ENCODE measurements around the gene CDAN1. TPM values are rescaled to one million over a fixed set of nuclear protein-coding genes. Genes with fewer than 3 reads are reported as not detected.

The CDAN1 gene
- total RNA-seq, 2 donors from 2014 or later, result 20.4 to 23.7 TPM

GRCh38 chr15:42727750-42728381, 9.1 kb downstream of the CDAN1 start:
- Mint-ChIP-seq H3K9me3 (no peaks in the 10 kb centered on the region), H3K4me1 (peaks cover 4% of the 10 kb centered on the region), H3K27ac (no peak overlapping the region), H3K4me3 (no peak overlapping the region), H3K27me3 (no peaks in the 10 kb centered on the region), H3K36me3 (ENCODE audit: low read depth) (peaks cover 95% of the 10 kb centered on the region)
- no peak for ATAC-seq (replicated peaks)

GRCh38 chr15:42726114-42726513, 10.8 kb downstream of the CDAN1 start:
- peaks cover 84% of the 10 kb centered on the region for H3K36me3 Mint-ChIP-seq (ENCODE audit: low read depth)
- no peak for ATAC-seq (replicated peaks)
- no peak overlapping the region for H3K4me3 Mint-ChIP-seq

GRCh38 chr15:42725331-42725903, 11.5 kb downstream of the CDAN1 start:
- H3K9me3 Mint-ChIP-seq, result no peaks in the 10 kb centered on the region
- ATAC-seq (replicated peaks), result no peak
- no peaks in the 10 kb centered on the region for H3K27me3 Mint-ChIP-seq
- H3K27ac Mint-ChIP-seq, result no peak overlapping the region
- H3K4me1 Mint-ChIP-seq, result peaks cover 4% of the 10 kb centered on the region
- H3K4me3 Mint-ChIP-seq, result no peak overlapping the region
- peaks cover 83% of the 10 kb centered on the region for H3K36me3 Mint-ChIP-seq (ENCODE audit: low read depth)

More at GRCh38 chr15:42726114-42726513, 10.8 kb downstream of the CDAN1 start:
- H3K27me3 Mint-ChIP-seq, result no peaks in the 10 kb centered on the region
- no peak overlapping the region for H3K27ac Mint-ChIP-seq
- no peaks in the 10 kb centered on the region for H3K9me3 Mint-ChIP-seq
- H3K4me1 Mint-ChIP-seq, result peaks cover 4% of the 10 kb centered on the region

- H3K27ac Mint-ChIP-seq, result no peak overlapping the region
- ATAC-seq (replicated peaks), result no peak
- H3K9me3 Mint-ChIP-seq, result no peaks in the 10 kb centered on the region
- H3K36me3 Mint-ChIP-seq (ENCODE audit: low read depth), result peaks cover 82% of the 10 kb centered on the region
- no peaks in the 10 kb centered on the region for H3K27me3 Mint-ChIP-seq
- H3K4me3 Mint-ChIP-seq, result no peak overlapping the region
- H3K4me1 Mint-ChIP-seq, result peaks cover 4% of the 10 kb centered on the region
These were observed 12.7 kb downstream of the CDAN1 start for GRCh38 chr15:42724276-42724675.

- Mint-ChIP-seq H3K9me3 (no peaks in the 10 kb centered on the region), H3K4me1 (no peaks in the 10 kb centered on the region), H3K27me3 (no peaks in the 10 kb centered on the region), H3K4me3 (no peak overlapping the region), H3K27ac (peak overlapping the region; percentile 20), H3K36me3 (ENCODE audit: low read depth) (peaks cover 70% of the 10 kb centered on the region)
- no peak for ATAC-seq (replicated peaks)
These were observed 13.9 kb downstream of the CDAN1 start for GRCh38 chr15:42723068-42723467.

GRCh38 chr15:42721916-42722315, 15.0 kb downstream of the CDAN1 start:
- Mint-ChIP-seq H3K4me3 (no peak overlapping the region), H3K36me3 (ENCODE audit: low read depth) (peaks cover 60% of the 10 kb centered on the region), H3K4me1 (no peaks in the 10 kb centered on the region)

GRCh38 chr15:42721016-42721415, 15.9 kb downstream of the CDAN1 start:
- ATAC-seq (replicated peaks), result no peak
- Mint-ChIP-seq H3K4me1 (no peaks in the 10 kb centered on the region), H3K27ac (no peak overlapping the region), H3K36me3 (ENCODE audit: low read depth) (peaks cover 51% of the 10 kb centered on the region), H3K4me3 (no peak overlapping the region), H3K9me3 (no peaks in the 10 kb centered on the region), H3K27me3 (no peaks in the 10 kb centered on the region)

More at GRCh38 chr15:42721916-42722315, 15.0 kb downstream of the CDAN1 start:
- Mint-ChIP-seq H3K27me3 (no peaks in the 10 kb centered on the region), H3K9me3 (no peaks in the 10 kb centered on the region), H3K27ac (no peak overlapping the region)
- no peak for ATAC-seq (replicated peaks)

GRCh38 chr15:42720071-42720470, 16.9 kb downstream of the CDAN1 start:
- no peak overlapping the region for H3K4me3 Mint-ChIP-seq
- no peaks in the 10 kb centered on the region for H3K9me3 Mint-ChIP-seq
- ATAC-seq (replicated peaks), result no peak
- no peaks in the 10 kb centered on the region for H3K4me1 Mint-ChIP-seq
- H3K27ac Mint-ChIP-seq, result peak overlapping the region; percentile 76
- peaks cover 43% of the 10 kb centered on the region for H3K36me3 Mint-ChIP-seq (ENCODE audit: low read depth)
- no peaks in the 10 kb centered on the region for H3K27me3 Mint-ChIP-seq

- no peaks in the 10 kb centered on the region for H3K9me3 Mint-ChIP-seq
- no peak overlapping the region for H3K27ac Mint-ChIP-seq
- H3K36me3 Mint-ChIP-seq (ENCODE audit: low read depth), result peaks cover 33% of the 10 kb centered on the region
- no peaks in the 10 kb centered on the region for H3K4me1 Mint-ChIP-seq
- no peak overlapping the region for H3K4me3 Mint-ChIP-seq
- ATAC-seq (replicated peaks), result no peak
- H3K27me3 Mint-ChIP-seq, result no peaks in the 10 kb centered on the region
These were observed 17.9 kb downstream of the CDAN1 start for GRCh38 chr15:42719043-42719442.

- Mint-ChIP-seq H3K4me1 (no peaks in the 10 kb centered on the region), H3K36me3 (ENCODE audit: low read depth) (peaks cover 16% of the 10 kb centered on the region), H3K27ac (no peak overlapping the region), H3K4me3 (no peak overlapping the region), H3K27me3 (no peaks in the 10 kb centered on the region), H3K9me3 (no peaks in the 10 kb centered on the region)
- ATAC-seq (replicated peaks), result no peak
These were observed 20.3 kb downstream of the CDAN1 start for GRCh38 chr15:42716626-42717025.

- H3K27me3 Mint-ChIP-seq, result no peaks in the 10 kb centered on the region
- ATAC-seq (replicated peaks), result no peak
These were observed 20.8 kb downstream of the CDAN1 start for GRCh38 chr15:42716125-42716524.

GRCh38 chr15:42712584-42712983, 24.3 kb downstream of the CDAN1 start:
- no peak overlapping the region for H3K4me3 Mint-ChIP-seq
- no peaks in the 10 kb centered on the region for H3K9me3 Mint-ChIP-seq
- no peak for ATAC-seq (replicated peaks)
- H3K4me1 Mint-ChIP-seq, result peaks cover 4% of the 10 kb centered on the region
- H3K27me3 Mint-ChIP-seq, result no peaks in the 10 kb centered on the region
- H3K36me3 Mint-ChIP-seq (ENCODE audit: low read depth), result no peaks in the 10 kb centered on the region
- no peak overlapping the region for H3K27ac Mint-ChIP-seq

More at GRCh38 chr15:42716125-42716524, 20.8 kb downstream of the CDAN1 start:
- H3K27ac Mint-ChIP-seq, result no peak overlapping the region
- H3K4me3 Mint-ChIP-seq, result no peak overlapping the region
- H3K9me3 Mint-ChIP-seq, result no peaks in the 10 kb centered on the region
- no peaks in the 10 kb centered on the region for H3K4me1 Mint-ChIP-seq
- H3K36me3 Mint-ChIP-seq (ENCODE audit: low read depth), result peaks cover 16% of the 10 kb centered on the region

- Mint-ChIP-seq H3K4me1 (peaks cover 4% of the 10 kb centered on the region), H3K27me3 (no peaks in the 10 kb centered on the region), H3K27ac (no peak overlapping the region), H3K9me3 (no peaks in the 10 kb centered on the region), H3K36me3 (ENCODE audit: low read depth) (no peaks in the 10 kb centered on the region), H3K4me3 (no peak overlapping the region)
- ATAC-seq (replicated peaks), result no peak
These were observed 25.2 kb downstream of the CDAN1 start for GRCh38 chr15:42711746-42712145.

- Mint-ChIP-seq H3K4me1 (peaks cover 4% of the 10 kb centered on the region), H3K27ac (no peak overlapping the region), H3K4me3 (no peak overlapping the region), H3K27me3 (no peaks in the 10 kb centered on the region), H3K36me3 (ENCODE audit: low read depth) (no peaks in the 10 kb centered on the region), H3K9me3 (no peaks in the 10 kb centered on the region)
- no peak for ATAC-seq (replicated peaks)
These were observed 26.3 kb downstream of the CDAN1 start for GRCh38 chr15:42710662-42711061.

- H3K9me3 Mint-ChIP-seq, result no peaks in the 10 kb centered on the region
- no peak overlapping the region for H3K4me3 Mint-ChIP-seq
- no peak for ATAC-seq (replicated peaks)
- no peaks in the 10 kb centered on the region for H3K36me3 Mint-ChIP-seq (ENCODE audit: low read depth)
- H3K27ac Mint-ChIP-seq, result peak overlapping the region; percentile 29
- peaks cover 4% of the 10 kb centered on the region for H3K4me1 Mint-ChIP-seq
- no peaks in the 10 kb centered on the region for H3K27me3 Mint-ChIP-seq
These were observed 28.9 kb downstream of the CDAN1 start for GRCh38 chr15:42707873-42708544.

Data from activated T-helper 17 cell treated with anti-CD3 and anti-CD28 coated beads, Interleukin-2, amount 50 U/mL, for 72 hours (primary cell).